ENCODE measurements around the gene POU2F2. TPM values are rescaled to one million over a fixed set of nuclear protein-coding genes. Genes with fewer than 3 reads are reported as not detected.

Gene POU2F2
- polyA plus RNA-seq, 1 of the 3 experiments (the other 2 are of a cell fraction): 0.49 TPM

GRCh38 chr19:42129399-42130253 is 2.6 kb downstream of the POU2F2 start (continued):
- TF ChIP-seq CTCF (IDR thresholded peaks at IDR 0.05): no peak

- Histone ChIP-seq H3K79me2 (ENCODE audit: insufficient read depth) (no peaks in the 10 kb centered on the region), H3K9ac (no peak overlapping the region), H3K9me3 (no peaks in the 10 kb centered on the region), H3K4me3 (ENCODE audit: low read depth in 2 of 2, low read length in 1 of 2) (no peak overlapping the region), H3K4me2 (no peak overlapping the region), H3K27ac (ENCODE audit: low read depth in 2 of 2, low read length in 1 of 2) (no peak overlapping the region), H2AFZ (ENCODE audit: low read depth) (no peak overlapping the region), H3K36me3 (replicated peaks in 1 of 2; ENCODE audit: control insufficient read depth in 1 of 2, insufficient read depth in 2 of 2, low read length in 1 of 2) (no peaks in the 10 kb centered on the region), H3F3A (replicated peaks; ENCODE audit: insufficient read depth) (no peaks in the 10 kb centered on the region), H4K20me1 (ENCODE audit: insufficient read depth) (no peaks in the 10 kb centered on the region), H3K27me3 (ENCODE audit: insufficient read depth) (no peaks in the 10 kb centered on the region), H3K9me2 (no peaks in the 10 kb centered on the region), H3K4me1 (ENCODE audit: control insufficient read depth in 1 of 2, insufficient read depth in 2 of 2, low read depth in 1 of 2, low read length in 1 of 2) (peaks cover 16 to 20% of the 10 kb centered on the region in 2 experiments; a peak in 3 of 4 replicates)
- TF ChIP-seq NRF1 (IDR thresholded peaks at IDR 0.05; ENCODE audit: low read depth, low read length) (no peak), TEAD4 (IDR thresholded peaks at IDR 0.05; ENCODE audit: borderline replicate concordance, insufficient read depth) (no peak), USF2 (IDR thresholded peaks at IDR 0.05; ENCODE audit: borderline replicate concordance, low read depth, low read length) (no peak), REST (IDR thresholded peaks at IDR 0.05; ENCODE audit: low read depth, low read length) (no peak), JUND (IDR thresholded peaks at IDR 0.05) (no peak), GABPA (IDR thresholded peaks at IDR 0.05; ENCODE audit: low read depth) (no peak), FOXJ3 (CRISPR knock-in tag; IDR thresholded peaks at IDR 0.05) (no peak), CHD2 (IDR thresholded peaks at IDR 0.05; ENCODE audit: low read length, partially characterized antibody) (no peak), RCOR1 (IDR thresholded peaks at IDR 0.05; ENCODE audit: low read length) (no peak), MXI1 (IDR thresholded peaks at IDR 0.05; ENCODE audit: low read depth, low read length) (no peak), TAF1 (IDR thresholded peaks at IDR 0.05; ENCODE audit: borderline replicate concordance, low read depth, low read length) (no peak), EP300 (IDR thresholded peaks at IDR 0.05; ENCODE audit: borderline replicate concordance in 1 of 2, low read depth in 1 of 2, low read length in 1 of 2) (no peak), MEF2A (IDR thresholded peaks at IDR 0.05; ENCODE audit: borderline replicate concordance, low read depth) (no peak), EZH2phosphoT487 (IDR thresholded peaks at IDR 0.05; ENCODE audit: borderline replicate concordance, low read depth) (no peak), RFX5 (IDR thresholded peaks at IDR 0.05; ENCODE audit: low read length) (no peak), RAD21 (IDR thresholded peaks at IDR 0.05; ENCODE audit: low read length) (no peak)
- DNase-seq: no peak
- ChIA-PET CTCF (interaction anchor here (1.1 to 1.3 kb wide), 2 partner anchors 15 to 57 kb away, joined by 3 to 4 read pairs; no protein-coding TSS in a partner anchor), POLR2A (no interaction called here)
- whole genome bisulfite sequencing (ENCODE audit: low lambda C conversion rate): 86% methylated on average over 5 of the region's 5 CpGs
Measured at GRCh38 chr19:42126574-42126973, 5.7 kb downstream of the POU2F2 start.

Data from SK-N-SH (cell line).